ENCODE data around the gene ADCK1.

DNA sequence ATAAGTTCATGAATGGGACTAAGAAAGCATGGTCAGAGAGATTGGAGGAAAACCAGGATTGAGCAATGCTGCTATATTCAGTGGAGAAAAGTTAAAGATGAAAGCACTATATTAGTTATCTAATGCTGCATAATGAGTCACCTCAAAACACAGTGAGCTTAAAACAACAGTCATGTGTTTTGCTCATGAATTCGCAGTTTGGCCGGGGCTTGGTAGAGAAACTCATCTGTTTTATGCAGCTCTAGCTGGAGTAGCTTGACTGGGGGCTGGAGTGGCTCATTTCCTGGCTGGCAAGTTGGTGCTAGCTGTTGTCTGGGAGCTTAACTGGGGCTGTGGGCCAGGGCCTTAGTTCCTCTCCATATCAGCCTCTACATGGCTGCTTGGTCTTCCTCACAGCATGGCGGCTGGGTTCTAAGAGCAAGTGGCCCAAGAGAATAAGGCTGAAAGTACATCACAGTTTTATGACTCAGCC, 90.1 kb downstream of the ADCK1 start:
- TF ChIP-seq CTCF (IDR thresholded peaks at IDR 0.05; ENCODE audit: poor library complexity, severe bottlenecking) (no peak), SMC3 (conservative IDR thresholded peaks at IDR 0.05; ENCODE audit: poor library complexity) (no peak), EZH2 (IDR thresholded peaks at IDR 0.05; ENCODE audit: borderline replicate concordance, insufficient read depth, low read length, poor library complexity, severe bottlenecking) (no peak), EP300 (conservative IDR thresholded peaks at IDR 0.05; ENCODE audit: poor library complexity, severe bottlenecking) (no peak), POLR2AphosphoS5 (IDR thresholded peaks at IDR 0.05) (no peak), TAF1 (IDR thresholded peaks at IDR 0.05; ENCODE audit: low read depth) (no peak), REST (IDR thresholded peaks at IDR 0.05; ENCODE audit: borderline replicate concordance) (no peak)

Measured in neural cell (in vitro differentiated cells).